ENCODE data around the gene ZDHHC13.

Gene ZDHHC13

GRCh38 chr11:19092342-19092741 is 24.6 kb upstream of the ZDHHC13 start:
- H3K79me2 ChIP-seq (ENCODE audit: insufficient read depth, low read depth): no peaks in the 10 kb centered on the region
- no peaks in the 10 kb centered on the region for H3K36me3 ChIP-seq (ENCODE audit: insufficient read depth)
- H3K27me3 ChIP-seq (ENCODE audit: insufficient read depth, low read depth): no peaks in the 10 kb centered on the region
- no peak for TF ChIP-seq CTCF (conservative IDR thresholded peaks at IDR 0.05; ENCODE audit: low read depth, low read length)
- no peaks in the 10 kb centered on the region for H4K20me1 ChIP-seq (ENCODE audit: insufficient read depth)
- no peaks in the 10 kb centered on the region for H3K4me1 ChIP-seq (ENCODE audit: low read depth, poor library complexity, severe bottlenecking)
- no peak overlapping the region for H3K9ac ChIP-seq
- H3K4me2 ChIP-seq: no peak overlapping the region
- H3K27ac ChIP-seq: no peak overlapping the region
- no peak overlapping the region for H2AFZ ChIP-seq (ENCODE audit: low read depth)
- no peak overlapping the region for H3K4me3 ChIP-seq (IDR thresholded peaks at IDR 0.05; ENCODE audit: insufficient read depth, low read depth, low read length)

GRCh38 chr11:19092850-19093249 is 24.1 kb upstream of the ZDHHC13 start:
- Histone ChIP-seq H3K27ac (no peak overlapping the region), H3K4me1 (ENCODE audit: low read depth, poor library complexity, severe bottlenecking) (no peaks in the 10 kb centered on the region), H3K36me3 (ENCODE audit: insufficient read depth) (no peaks in the 10 kb centered on the region), H3K27me3 (ENCODE audit: insufficient read depth, low read depth) (no peaks in the 10 kb centered on the region), H3K4me2 (no peak overlapping the region), H4K20me1 (ENCODE audit: insufficient read depth) (no peaks in the 10 kb centered on the region), H3K4me3 (IDR thresholded peaks at IDR 0.05; ENCODE audit: insufficient read depth, low read depth, low read length) (no peak overlapping the region), H3K79me2 (ENCODE audit: insufficient read depth, low read depth) (no peaks in the 10 kb centered on the region), H2AFZ (ENCODE audit: low read depth) (no peak overlapping the region), H3K9ac (no peak overlapping the region)
- TF ChIP-seq CTCF (conservative IDR thresholded peaks at IDR 0.05; ENCODE audit: low read depth, low read length): no peak

DNA sequence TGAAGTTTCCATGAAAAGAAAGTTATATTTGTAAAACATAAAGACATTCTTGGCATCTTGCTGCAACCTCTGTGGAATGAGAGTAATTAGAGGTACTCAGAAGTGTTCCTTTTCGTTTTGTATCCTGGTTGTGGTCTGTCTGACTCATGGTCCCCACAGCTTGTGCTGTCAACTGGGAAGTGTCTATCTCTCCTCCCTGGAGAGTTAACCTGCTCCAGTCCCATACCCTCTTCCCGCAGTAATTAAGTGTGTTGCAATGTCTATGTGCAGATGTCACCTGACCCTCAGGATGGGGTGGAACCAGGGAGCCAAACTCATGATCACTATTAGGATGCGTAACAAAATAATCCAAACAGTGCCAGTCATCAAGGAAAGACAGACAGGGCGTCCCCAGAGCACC is 23.0 kb upstream of the ZDHHC13 start:
- Histone ChIP-seq H3K4me2 (no peak overlapping the region), H3K27ac (no peak overlapping the region), H4K20me1 (ENCODE audit: insufficient read depth) (no peaks in the 10 kb centered on the region), H3K27me3 (ENCODE audit: insufficient read depth, low read depth) (no peaks in the 10 kb centered on the region), H3K79me2 (ENCODE audit: insufficient read depth, low read depth) (no peaks in the 10 kb centered on the region), H3K4me3 (IDR thresholded peaks at IDR 0.05; ENCODE audit: insufficient read depth, low read depth, low read length) (no peak overlapping the region), H3K9ac (no peak overlapping the region), H3K36me3 (ENCODE audit: insufficient read depth) (no peaks in the 10 kb centered on the region), H2AFZ (ENCODE audit: low read depth) (no peak overlapping the region), H3K4me1 (ENCODE audit: low read depth, poor library complexity, severe bottlenecking) (no peaks in the 10 kb centered on the region)
- TF ChIP-seq CTCF (conservative IDR thresholded peaks at IDR 0.05; ENCODE audit: low read depth, low read length): no peak

DNA sequence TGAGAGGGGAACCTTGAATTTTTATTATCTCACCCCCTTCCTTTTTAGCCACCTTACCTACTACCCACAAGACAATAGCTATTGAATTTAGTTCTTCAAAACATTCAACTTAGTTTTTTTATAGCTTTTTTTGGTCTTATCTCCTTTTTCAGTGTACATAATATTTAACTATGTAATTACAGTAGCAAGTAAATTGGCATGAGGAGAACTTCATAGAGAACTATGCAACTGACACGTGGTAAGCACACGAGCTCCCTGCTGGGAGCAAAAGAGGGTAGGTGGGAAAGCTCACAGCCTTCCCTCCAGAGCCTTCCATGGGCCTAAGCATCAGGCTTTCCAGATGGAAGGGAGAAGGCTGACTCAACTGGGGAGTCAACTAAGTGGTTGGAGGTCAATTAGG is 22.1 kb upstream of the ZDHHC13 start:
- H3K4me2 ChIP-seq: no peak overlapping the region
- no peak for TF ChIP-seq CTCF (conservative IDR thresholded peaks at IDR 0.05; ENCODE audit: low read depth, low read length)
- H3K79me2 ChIP-seq (ENCODE audit: insufficient read depth, low read depth): no peaks in the 10 kb centered on the region
- no peak overlapping the region for H3K9ac ChIP-seq
- H3K27me3 ChIP-seq (ENCODE audit: insufficient read depth, low read depth): no peaks in the 10 kb centered on the region
- H3K27ac ChIP-seq: no peak overlapping the region
- H4K20me1 ChIP-seq (ENCODE audit: insufficient read depth): no peaks in the 10 kb centered on the region
- no peaks in the 10 kb centered on the region for H3K36me3 ChIP-seq (ENCODE audit: insufficient read depth)
- H3K4me1 ChIP-seq (ENCODE audit: low read depth, poor library complexity, severe bottlenecking): no peaks in the 10 kb centered on the region
- H2AFZ ChIP-seq (ENCODE audit: low read depth): no peak overlapping the region
- no peak overlapping the region for H3K4me3 ChIP-seq (IDR thresholded peaks at IDR 0.05; ENCODE audit: insufficient read depth, low read depth, low read length)

GRCh38 chr11:19099093-19099492 is 17.9 kb upstream of the ZDHHC13 start:
- Histone ChIP-seq H3K4me1 (ENCODE audit: low read depth, poor library complexity, severe bottlenecking) (no peaks in the 10 kb centered on the region), H3K4me3 (IDR thresholded peaks at IDR 0.05; ENCODE audit: insufficient read depth, low read depth, low read length) (no peak overlapping the region), H3K36me3 (ENCODE audit: insufficient read depth) (no peaks in the 10 kb centered on the region), H3K27ac (no peak overlapping the region), H3K27me3 (ENCODE audit: insufficient read depth, low read depth) (no peaks in the 10 kb centered on the region), H3K9ac (no peak overlapping the region), H3K4me2 (no peak overlapping the region), H2AFZ (ENCODE audit: low read depth) (no peak overlapping the region), H3K79me2 (ENCODE audit: insufficient read depth, low read depth) (no peaks in the 10 kb centered on the region), H4K20me1 (ENCODE audit: insufficient read depth) (no peaks in the 10 kb centered on the region)
- TF ChIP-seq CTCF (conservative IDR thresholded peaks at IDR 0.05; ENCODE audit: low read depth, low read length): no peak
